H9 (cell line): Measurements from ENCODE around the gene SRP19. TPM values are rescaled to one million over a fixed set of nuclear protein-coding genes. Genes with fewer than 3 reads are reported as not detected.

ENCODE experiments used
- DNase-seq: peaks from one replicate; pipeline ENCODE4 v3.0.0-alpha.2; 2017
- H2AFZ ChIP-seq: one replicate; pipeline ENCODE4 v1.6.1; 2013; ENCODE audit warnings: mild to moderate bottlenecking, low read length, control low read depth, moderate library complexity
- H2AK5ac ChIP-seq: 2 replicates; pipeline ENCODE4 v1.6.1; 2013; ENCODE audit warnings: low read length, control low read depth, mixed read lengths; ENCODE audit not compliant: insufficient read length
- H2BK120ac ChIP-seq: one replicate; pipeline ENCODE4 v1.6.1; 2013; ENCODE audit warnings: low read depth, mild to moderate bottlenecking, low read length, control low read depth, inconsistent platforms; ENCODE audit not compliant: poor library complexity, severe bottlenecking
- H2BK12ac ChIP-seq: 2 replicates; pipeline ENCODE4 v1.6.1; 2013; ENCODE audit warnings: low read length, control low read depth, mixed read lengths, low read depth; ENCODE audit not compliant: insufficient read length
- H2BK15ac ChIP-seq: 2 replicates; pipeline ENCODE4 v1.6.1; 2013; ENCODE audit warnings: low read depth, low read length, control low read depth
- H2BK20ac ChIP-seq: one replicate; pipeline ENCODE4 v1.6.1; 2013; ENCODE audit warnings: low read depth, mild to moderate bottlenecking, low read length, control low read depth, inconsistent platforms; ENCODE audit not compliant: poor library complexity, severe bottlenecking
- H2BK5ac ChIP-seq: 2 replicates; pipeline ENCODE4 v1.6.1; 2013; ENCODE audit warnings: low read length, control low read depth, mixed read lengths; ENCODE audit not compliant: insufficient read length
- H3K14ac ChIP-seq: 2 replicates; pipeline ENCODE4 v1.6.1; 2013; ENCODE audit warnings: low read length, control low read depth; ENCODE audit not compliant: insufficient read depth
- H3K18ac ChIP-seq: 2 replicates; pipeline ENCODE4 v1.6.1; 2013; ENCODE audit warnings: low read depth, mild to moderate bottlenecking, mixed read lengths, low read length, control low read depth; ENCODE audit not compliant: insufficient read length
- H3K23ac ChIP-seq: 2 replicates; pipeline ENCODE4 v1.6.1; 2013; ENCODE audit warnings: low read length, control low read depth, mixed read lengths, low read depth; ENCODE audit not compliant: insufficient read length
- H3K23me2 ChIP-seq: 2 replicates; pipeline ENCODE4 v1.6.1; 2013; ENCODE audit warnings: low read depth, mild to moderate bottlenecking, mixed read lengths, low read length, control low read depth; ENCODE audit not compliant: insufficient read length, poor library complexity, severe bottlenecking
- H3K27ac ChIP-seq: 2 replicates; pipeline ENCODE4 v1.5.1; 2013; ENCODE audit warnings: low read length, control low read depth, mixed read lengths, low read depth; ENCODE audit not compliant: insufficient read length
- H3K27me3 ChIP-seq: 2 replicates; pipeline ENCODE4 v1.6.1; 2013; ENCODE audit warnings: low read length, control low read depth, inconsistent platforms; ENCODE audit not compliant: insufficient read depth
- H3K4ac ChIP-seq: 2 replicates; pipeline ENCODE4 v1.6.1; 2013; ENCODE audit warnings: low read depth, mild to moderate bottlenecking, control low read depth, inconsistent platforms, low read length, moderate library complexity
- H3K4me1 ChIP-seq: 2 replicates; pipeline ENCODE4 v1.6.1; 2013; ENCODE audit warnings: low read length, control low read depth, inconsistent platforms; ENCODE audit not compliant: insufficient read depth
- H3K4me2 ChIP-seq: 2 replicates; pipeline ENCODE4 v1.6.1; 2013; ENCODE audit warnings: low read length, control low read depth, mixed read lengths; ENCODE audit not compliant: insufficient read length, insufficient read depth
- H3K56ac ChIP-seq: 2 replicates; pipeline ENCODE4 v1.6.1; 2013; ENCODE audit warnings: low read depth, mild to moderate bottlenecking, mixed read lengths, low read length, control low read depth; ENCODE audit not compliant: insufficient read length
- H3K79me1 ChIP-seq: 2 replicates; pipeline ENCODE4 v1.6.1; 2013; ENCODE audit warnings: low read depth, mild to moderate bottlenecking, moderate library complexity, low read length, control low read depth, inconsistent platforms; ENCODE audit not compliant: insufficient read depth, poor library complexity, severe bottlenecking
- H3K79me2 ChIP-seq: 2 replicates; pipeline ENCODE4 v1.6.1; 2013; ENCODE audit warnings: low read length, control low read depth, inconsistent platforms; ENCODE audit not compliant: insufficient read depth
- H3K9ac ChIP-seq: 2 replicates; pipeline ENCODE4 v1.6.1; 2013; ENCODE audit warnings: low read length, control low read depth, mixed read lengths; ENCODE audit not compliant: insufficient read length; ENCODE audit errors: extremely low read depth
- H3K9me3 ChIP-seq: one replicate; pipeline ENCODE4 v1.6.1; 2013; ENCODE audit warnings: low read depth, low read length, inconsistent platforms; ENCODE audit not compliant: control insufficient read depth
- H3T11ph ChIP-seq: one replicate; pipeline ENCODE4 v1.6.1; 2013; ENCODE audit warnings: mild to moderate bottlenecking, low read length, control low read depth, inconsistent platforms
- H4K20me1 ChIP-seq: one replicate; pipeline ENCODE4 v1.6.1; 2013; ENCODE audit not compliant: control insufficient read depth, insufficient read length, insufficient read depth
- H4K5ac ChIP-seq: 2 replicates; pipeline ENCODE4 v1.6.1; 2013; ENCODE audit warnings: low read depth, mild to moderate bottlenecking, mixed read lengths, low read length, control low read depth; ENCODE audit not compliant: insufficient read length
- H4K8ac ChIP-seq: replicated peaks from 2 replicates; pipeline ENCODE4 v1.6.1; 2013; ENCODE audit warnings: low read length, control low read depth, mixed read lengths, low read depth; ENCODE audit not compliant: insufficient read length
- H4K91ac ChIP-seq: 2 replicates; pipeline ENCODE4 v1.6.1; 2013; ENCODE audit warnings: low read depth, mild to moderate bottlenecking, moderate library complexity, mixed read lengths, low read length, control low read depth; ENCODE audit not compliant: insufficient read length
- H3K27ac Mint-ChIP-seq, 3 experiments: 2 replicates in 2 of 3; 3 replicates in 1 of 3; pipeline ENCODE4 v1.8.0; 2020 to 2021; ENCODE audit warnings: mixed read lengths in 3 of 3, mild to moderate bottlenecking in 1 of 3, moderate library complexity in 1 of 3
- H3K27me3 Mint-ChIP-seq: 2 replicates; pipeline ENCODE4 v1.8.0; 2021; ENCODE audit warnings: low read depth, mild to moderate bottlenecking, moderate library complexity, mixed read lengths
- H3K36me3 Mint-ChIP-seq, 3 experiments: 2 replicates in 2 of 3; 3 replicates in 1 of 3; pipeline ENCODE4 v1.8.0; 2020 to 2021; ENCODE audit warnings: low read depth in 3 of 3, mixed read lengths in 3 of 3; ENCODE audit not compliant: insufficient read depth in 1 of 3
- H3K4me1 Mint-ChIP-seq, 2 experiments: 2 replicates each; pipeline ENCODE4 v1.8.0; 2020; ENCODE audit warnings: mixed read lengths in 2 of 2
- H3K4me3 Mint-ChIP-seq, 2 experiments: 2 replicates in 1 of 2; 3 replicates in 1 of 2; pipeline ENCODE4 v1.8.0; 2020 to 2021; ENCODE audit warnings: mild to moderate bottlenecking in 2 of 2, mixed read lengths in 2 of 2, moderate library complexity in 1 of 2
- H3K9me3 Mint-ChIP-seq, 2 experiments: 2 replicates in 1 of 2; 3 replicates in 1 of 2; pipeline ENCODE4 v1.8.0; 2020; ENCODE audit warnings: mild to moderate bottlenecking in 2 of 2, mixed read lengths in 2 of 2, moderate library complexity in 1 of 2
- WGBS: extraction: QIAGEN DNeasy Blood & Tissue Kit; methylation state at CpG from one replicate; pipeline ENCODE4 v1.1.7; 2013; ENCODE audit warnings: missing lambda C conversion rate, low lambda C conversion rate, mixed read lengths; ENCODE audit not compliant: insufficient read length; ENCODE audit errors: extremely low coverage; 5-methylcytosine and 5-hydroxymethylcytosine counted together
- total RNA-seq: library from RNA; stranded (reverse); gene quantifications from 2 replicates; pipeline ENCODE4 v1.2.1, GENCODE V29; 2021
- TF ChIP-seq, protein P1 (sequence below): fragments of 200-600 bp; sonication (generic); conservative IDR thresholded peaks from 3 replicates; pipeline ENCODE4 v1.8.0; 2021; ENCODE audit warnings: antibody characterized with exemption, mild to moderate bottlenecking

SRP19 gene
- total RNA-seq, 1 experiment from 2014 or later = 78.9 TPM

DNA sequence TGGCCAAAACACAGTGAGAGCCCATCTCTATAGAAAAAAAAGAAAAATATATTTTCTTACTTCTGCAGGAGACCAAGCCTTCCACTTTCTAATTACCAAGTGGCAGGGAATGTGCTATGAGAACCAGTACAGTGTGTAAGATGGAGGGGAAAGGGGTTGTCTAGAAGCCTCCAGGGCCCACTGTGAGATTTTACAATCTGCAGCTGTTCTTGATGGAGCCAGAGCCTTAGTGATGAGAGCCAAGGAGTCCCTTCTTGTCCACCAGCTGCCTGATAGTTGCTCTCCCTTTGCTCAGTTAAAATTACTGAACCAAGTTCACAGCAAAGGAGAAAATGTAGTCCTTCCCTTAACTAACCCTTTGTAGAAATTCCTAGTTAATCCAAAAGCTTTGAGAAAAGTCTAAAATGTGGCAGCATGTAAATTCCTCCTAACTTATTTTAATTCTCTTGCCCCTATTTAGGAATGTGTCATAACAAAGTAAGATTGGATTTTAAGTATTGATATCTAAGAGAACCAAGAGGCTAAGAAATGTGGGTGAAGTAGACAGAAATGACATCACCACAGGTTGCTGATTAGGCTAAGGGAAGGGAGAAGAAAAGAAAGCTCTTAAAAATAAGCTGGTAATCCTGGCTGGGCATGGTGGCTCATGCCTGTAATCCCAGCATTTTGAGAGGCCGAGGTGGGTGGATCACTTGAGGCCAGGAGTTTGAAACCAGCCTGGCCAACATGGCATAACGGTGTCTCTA is 19.3 kb downstream of the SRP19 start:
- H3K9me3 Mint-ChIP-seq = no peaks in the 10 kb centered on the region
- H3K27ac ChIP-seq = no peak overlapping the region
- H3K4ac ChIP-seq = no peak overlapping the region
- TF ChIP-seq, protein P1, sequence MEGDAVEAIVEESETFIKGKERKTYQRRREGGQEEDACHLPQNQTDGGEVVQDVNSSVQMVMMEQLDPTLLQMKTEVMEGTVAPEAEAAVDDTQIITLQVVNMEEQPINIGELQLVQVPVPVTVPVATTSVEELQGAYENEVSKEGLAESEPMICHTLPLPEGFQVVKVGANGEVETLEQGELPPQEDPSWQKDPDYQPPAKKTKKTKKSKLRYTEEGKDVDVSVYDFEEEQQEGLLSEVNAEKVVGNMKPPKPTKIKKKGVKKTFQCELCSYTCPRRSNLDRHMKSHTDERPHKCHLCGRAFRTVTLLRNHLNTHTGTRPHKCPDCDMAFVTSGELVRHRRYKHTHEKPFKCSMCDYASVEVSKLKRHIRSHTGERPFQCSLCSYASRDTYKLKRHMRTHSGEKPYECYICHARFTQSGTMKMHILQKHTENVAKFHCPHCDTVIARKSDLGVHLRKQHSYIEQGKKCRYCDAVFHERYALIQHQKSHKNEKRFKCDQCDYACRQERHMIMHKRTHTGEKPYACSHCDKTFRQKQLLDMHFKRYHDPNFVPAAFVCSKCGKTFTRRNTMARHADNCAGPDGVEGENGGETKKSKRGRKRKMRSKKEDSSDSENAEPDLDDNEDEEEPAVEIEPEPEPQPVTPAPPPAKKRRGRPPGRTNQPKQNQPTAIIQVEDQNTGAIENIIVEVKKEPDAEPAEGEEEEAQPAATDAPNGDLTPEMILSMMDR = no peak
- no peaks in the 10 kb centered on the region for H3K23me2 ChIP-seq
- H3K79me2 ChIP-seq = no peaks in the 10 kb centered on the region
- H4K91ac ChIP-seq = no peak overlapping the region
- H3K14ac ChIP-seq = no peak overlapping the region
- H3K4me1 Mint-ChIP-seq = peaks cover 19 to 28% of the 10 kb centered on the region in 2 experiments
- H3K27ac Mint-ChIP-seq = peak overlapping the region in 1 of 3 experiments; percentile 68; a peak in 2 of 7 replicates
- H3K18ac ChIP-seq = no peak overlapping the region
- no peak overlapping the region for H4K5ac ChIP-seq
- no peak overlapping the region for H3K4me3 Mint-ChIP-seq
- H4K20me1 ChIP-seq = no peaks in the 10 kb centered on the region
- no peak overlapping the region for H2BK20ac ChIP-seq
- H2AK5ac ChIP-seq = no peak overlapping the region
- no CpG with 5 or more reads among the region's 2 CpGs for WGBS
- no peak overlapping the region for H2BK15ac ChIP-seq
- no peak overlapping the region for H3K56ac ChIP-seq
- no peak overlapping the region for H4K8ac ChIP-seq
- H3K27me3 ChIP-seq = no peaks in the 10 kb centered on the region
- H2BK12ac ChIP-seq = no peak overlapping the region
- H3K23ac ChIP-seq = no peak overlapping the region
- H3K79me1 ChIP-seq = no peaks in the 10 kb centered on the region
- H2BK5ac ChIP-seq = no peak overlapping the region
- no peak overlapping the region for H2BK120ac ChIP-seq
- H3T11ph ChIP-seq = no peak overlapping the region
- no peak overlapping the region for H3K9ac ChIP-seq
- H2AFZ ChIP-seq = no peak overlapping the region
- DNase-seq = no peak
- H3K9me3 ChIP-seq = no peaks in the 10 kb centered on the region
- H3K4me2 ChIP-seq = no peak overlapping the region
- no peaks in the 10 kb centered on the region for H3K27me3 Mint-ChIP-seq
- H3K36me3 Mint-ChIP-seq = peaks cover 0 to 35% (median 23%) of the 10 kb centered on the region in 3 experiments; a peak in 6 of 7 replicates
- H3K4me1 ChIP-seq = no peaks in the 10 kb centered on the region
